ENCODE results near the gene NOMO2.
"Not testable (repeated sequence)": the region's sequence is repeated elsewhere in the genome, so short reads cannot be mapped to it uniquely, and the experiment has no call there.

- TF ChIP-seq CTCF (IDR thresholded peaks at IDR 0.05; ENCODE audit: borderline replicate concordance, extremely low read depth, low read length, poor library complexity, severe bottlenecking); EZH2 (IDR thresholded peaks at IDR 0.05; ENCODE audit: borderline replicate concordance, low read depth, low read length, severe bottlenecking): not testable (repeated sequence)
These were observed 152.2 kb downstream of the NOMO2 start for GRCh38 chr16:18409532-18410293.

Data from DND-41 (cell line).